HG03103 (cell line): ENCODE results near the gene NUDCD2.
A peak's percentile ranks its signal among the peaks of the same experiment; 100 is the strongest.
"Not testable (repeated sequence)": the region's sequence is repeated elsewhere in the genome, so short reads cannot be mapped to it uniquely, and the experiment has no call there.

Source experiments
- ATAC-seq: cut with Tn5 transposase; IDR thresholded peaks from one replicate; pipeline ENCODE4 v1.9.1; 2021; ENCODE audit warnings: low read depth; ENCODE audit not compliant: unreplicated experiment

NUDCD2 gene

DNA sequence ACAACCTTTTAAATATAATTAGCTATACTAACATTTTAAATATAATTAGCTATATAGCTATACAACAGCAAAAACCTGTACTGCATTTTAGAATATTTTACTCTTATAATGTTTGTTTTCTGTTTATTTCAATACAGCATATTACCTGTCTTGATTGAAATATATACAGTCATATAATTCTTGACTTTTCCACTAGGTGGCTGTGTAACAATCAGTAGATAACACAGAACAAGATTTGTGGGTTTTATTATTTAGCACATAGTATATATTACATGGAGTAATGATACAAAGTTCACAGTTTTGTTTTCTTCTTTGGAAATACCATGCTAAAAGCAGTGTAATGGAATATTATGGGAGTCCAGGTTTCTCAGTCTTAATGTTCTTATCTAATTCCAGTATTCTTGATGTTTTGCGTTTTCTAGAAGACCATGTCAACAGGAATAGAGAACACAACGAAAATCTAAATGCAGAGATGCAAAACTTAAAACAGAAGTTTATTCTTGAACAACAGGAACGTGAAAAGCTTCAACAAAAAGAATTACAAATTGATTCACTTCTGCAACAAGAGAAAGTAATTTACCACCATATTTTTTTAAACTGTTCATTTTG lies 13.8 kb upstream of the NUDCD2 start:
- no peak for ATAC-seq

DNA sequence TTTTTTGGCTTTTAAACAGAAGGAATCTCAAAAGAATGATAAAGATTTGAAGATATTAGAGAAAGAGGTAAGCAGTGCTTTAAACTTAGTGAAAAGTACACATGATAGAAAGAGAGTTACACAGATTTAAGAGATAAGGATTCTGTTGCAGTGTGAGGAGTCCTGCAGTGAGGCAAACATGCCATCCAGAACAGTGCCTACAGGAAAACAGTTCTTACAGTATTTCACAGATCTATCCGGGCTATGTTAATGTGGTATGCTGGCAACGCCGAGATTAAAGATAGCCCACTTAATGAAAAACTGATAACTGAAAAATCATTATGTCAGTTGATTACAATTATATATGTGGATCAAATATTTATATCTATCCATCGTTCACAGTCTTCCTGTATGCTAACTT lies 7.8 kb upstream of the NUDCD2 start:
- ATAC-seq = no peak

GRCh38 chr5:163463063-163463435 lies 3.1 kb upstream of the NUDCD2 start:
- ATAC-seq = no peak

DNA sequence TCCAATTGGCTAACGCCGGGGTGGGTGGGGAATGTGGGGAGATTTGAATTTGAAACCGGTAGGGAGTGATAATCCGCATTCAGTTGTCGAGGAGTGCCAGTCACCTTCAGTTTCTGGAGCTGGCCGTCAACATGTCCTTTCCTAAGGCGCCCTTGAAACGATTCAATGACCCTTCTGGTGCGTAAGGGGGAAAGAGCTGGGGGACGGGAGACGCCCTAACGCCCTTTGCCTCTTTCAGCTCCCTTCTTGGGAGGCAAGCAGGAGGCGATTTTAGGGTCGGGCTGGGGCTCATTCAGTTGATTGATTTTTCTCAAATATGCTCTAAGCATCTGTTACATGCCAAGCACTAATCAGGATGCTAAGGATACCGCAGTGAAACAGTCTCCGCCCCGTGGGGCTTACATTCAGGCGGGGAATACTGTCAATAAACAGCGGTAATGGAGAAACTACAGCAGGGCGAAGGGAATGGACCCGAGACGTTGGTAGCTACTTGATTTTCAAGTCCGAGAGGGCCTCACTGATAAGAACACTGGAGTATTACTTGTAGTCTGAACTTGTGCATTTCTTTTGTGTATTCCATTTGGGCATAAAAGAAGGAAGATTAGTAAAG lies 765 bp upstream of the NUDCD2 start, which contains the start of gene HMMR:
TSS of gene HMMR (plus strand) at position 71 of the 610 bp plus-strand sequence. CDS start at position 132, 61 bp downstream.
- no peak for ATAC-seq

- peak; percentile 3 for ATAC-seq
These were observed 462 bp downstream of the NUDCD2 start for GRCh38 chr5:163459462-163459818.

DNA sequence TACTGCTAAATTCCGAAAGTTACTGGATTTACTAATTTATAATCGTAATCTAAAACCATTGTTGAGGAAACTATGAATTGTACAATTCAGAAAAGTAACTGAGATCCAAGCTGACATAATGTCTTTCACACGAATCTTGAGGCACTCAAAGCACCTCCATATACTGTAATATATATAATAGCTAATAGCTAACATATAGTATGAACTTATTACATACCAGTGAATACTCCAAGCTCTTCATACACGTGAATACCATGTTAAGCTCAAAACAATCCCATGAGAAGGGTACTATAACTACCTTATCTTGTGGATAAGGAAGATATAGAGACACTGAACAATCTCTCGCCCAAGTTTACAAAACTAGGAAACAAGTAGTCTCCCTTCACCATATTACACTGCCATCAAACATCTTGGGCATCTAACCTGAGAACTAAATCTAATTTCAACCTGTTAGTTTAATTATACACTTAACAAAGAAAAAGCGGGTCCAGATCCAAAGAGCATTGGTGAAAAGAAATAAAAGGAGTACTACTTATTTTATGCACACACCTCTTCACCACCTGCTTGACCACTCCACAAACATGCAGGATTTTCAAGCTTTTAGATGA lies 1.0 kb downstream of the NUDCD2 start:
- ATAC-seq = no peak

DNA sequence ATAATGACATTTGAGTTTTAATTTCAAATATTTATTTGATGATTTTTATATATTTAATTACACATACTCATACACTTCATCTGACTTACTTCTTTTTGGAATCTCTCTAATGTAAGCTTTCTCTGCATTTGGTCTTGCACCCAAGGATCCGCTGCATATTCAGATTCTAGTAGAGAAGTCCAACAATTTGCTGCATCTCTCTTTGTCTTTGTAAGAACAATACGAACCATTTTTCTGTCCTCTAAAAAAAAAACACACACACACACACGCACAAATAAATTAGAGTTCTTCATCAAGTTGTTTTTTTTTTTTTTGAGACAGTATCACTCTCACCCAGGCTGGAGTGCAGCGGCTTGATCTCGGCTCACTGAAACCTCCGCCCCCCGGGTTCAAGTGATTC lies 3.1 kb downstream of the NUDCD2 start:
- ATAC-seq = no peak

GRCh38 chr5:163456029-163456589 lies 3.8 kb downstream of the NUDCD2 start:
- no peak for ATAC-seq

DNA sequence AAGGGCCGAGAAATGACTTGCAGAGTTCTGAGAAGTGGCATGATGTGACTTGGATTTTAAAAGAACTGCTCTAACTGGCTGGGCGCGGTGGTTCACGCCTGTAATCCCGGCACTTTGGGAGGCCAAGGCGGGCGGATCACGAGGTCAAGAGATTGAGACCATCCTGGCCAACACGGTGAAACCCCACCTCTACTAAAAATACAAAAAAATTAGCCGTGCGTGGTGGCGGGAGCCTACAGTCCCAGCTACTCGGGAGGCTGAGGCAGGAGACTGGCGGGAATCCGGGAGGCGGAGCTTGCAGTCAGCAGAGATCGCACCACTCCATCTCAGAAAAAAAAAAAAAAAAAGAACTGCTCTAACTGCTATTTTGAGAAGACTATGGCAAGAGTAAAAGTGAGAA lies 4.5 kb downstream of the NUDCD2 start:
- not testable (repeated sequence) for ATAC-seq

DNA sequence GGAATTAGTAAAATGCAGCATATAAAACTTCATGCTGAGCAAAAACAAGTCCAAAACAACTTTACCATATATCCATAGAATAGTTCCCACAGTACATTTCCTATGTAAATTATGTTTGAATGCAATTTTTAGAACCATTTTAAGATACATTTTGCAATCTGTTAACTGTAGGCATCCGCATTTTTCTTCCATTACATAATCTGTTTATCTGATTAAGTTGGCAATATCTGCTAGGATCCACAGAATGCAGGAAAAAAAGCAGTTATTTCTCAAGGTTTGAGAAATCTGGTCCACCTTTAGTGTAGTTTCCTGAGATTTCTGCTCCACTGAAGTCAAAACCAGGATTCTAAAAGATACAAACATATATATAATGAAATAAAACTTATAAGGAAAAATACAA lies 6.2 kb downstream of the NUDCD2 start:
- ATAC-seq = no peak

GRCh38 chr5:163451489-163451888 lies 8.4 kb downstream of the NUDCD2 start:
- no peak for ATAC-seq

DNA sequence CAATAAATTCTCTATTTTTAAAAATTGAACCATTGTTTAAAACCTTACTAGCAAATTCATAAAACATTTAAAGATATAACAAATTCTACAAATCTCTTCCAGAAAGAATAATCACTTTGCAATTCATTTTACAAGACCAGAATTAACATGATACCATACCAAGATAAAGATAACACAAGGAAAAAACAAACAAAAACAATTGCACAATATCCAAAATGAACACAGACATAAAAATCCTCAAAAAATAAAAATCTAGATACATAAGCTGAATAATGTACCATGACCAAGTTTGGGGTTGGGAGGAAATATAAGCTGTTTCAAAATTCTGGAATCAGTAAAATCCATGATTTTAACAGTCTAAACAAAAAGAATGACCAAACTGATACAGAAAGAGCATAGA lies 11.4 kb downstream of the NUDCD2 start:
- no peak for ATAC-seq

GRCh38 chr5:163447875-163448274 lies 12.0 kb downstream of the NUDCD2 start:
- ATAC-seq = no peak

DNA sequence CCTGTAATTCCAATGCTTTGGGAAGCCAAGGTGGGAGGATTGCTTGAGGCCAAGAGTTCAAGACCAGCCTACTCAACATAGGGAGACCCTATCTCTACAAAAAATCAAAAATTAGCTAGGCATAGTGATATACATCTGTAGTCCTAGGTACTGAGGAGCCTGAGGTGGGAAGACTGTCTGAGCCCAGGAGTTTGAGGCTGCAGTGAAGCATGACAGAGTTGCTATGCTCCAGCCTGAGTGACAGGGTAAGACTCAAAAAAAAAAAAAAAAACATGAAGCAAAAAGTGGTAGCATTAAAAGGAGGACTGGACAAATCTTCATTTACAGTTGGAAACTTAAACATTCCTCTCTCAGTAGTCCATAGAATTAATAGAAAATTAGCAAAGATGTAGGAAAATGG lies 12.7 kb downstream of the NUDCD2 start:
- no peak for ATAC-seq

GRCh38 chr5:163445345-163445744 lies 14.6 kb downstream of the NUDCD2 start:
- no peak for ATAC-seq

GRCh38 chr5:163444526-163444925 lies 15.4 kb downstream of the NUDCD2 start:
- ATAC-seq = no peak

DNA sequence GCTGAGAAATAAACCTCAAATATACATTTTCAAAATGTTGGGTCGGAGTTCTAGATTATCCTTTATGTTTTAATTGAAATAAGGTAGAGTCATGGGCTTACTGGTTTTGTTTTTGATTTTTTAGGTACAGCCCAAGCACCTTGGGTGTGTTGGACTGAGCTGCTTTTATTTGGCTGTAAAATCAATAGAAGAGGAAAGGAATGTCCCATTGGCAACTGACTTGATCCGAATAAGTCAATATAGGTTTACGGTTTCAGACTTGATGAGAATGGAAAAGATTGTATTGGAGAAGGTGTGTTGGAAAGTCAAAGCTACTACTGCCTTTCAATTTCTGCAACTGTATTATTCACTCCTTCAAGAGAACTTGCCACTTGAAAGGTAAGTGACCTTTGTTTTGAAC lies 18.9 kb downstream of the NUDCD2 start:
- no peak for ATAC-seq

GRCh38 chr5:163439092-163439425 lies 20.8 kb downstream of the NUDCD2 start:
- ATAC-seq = no peak

DNA sequence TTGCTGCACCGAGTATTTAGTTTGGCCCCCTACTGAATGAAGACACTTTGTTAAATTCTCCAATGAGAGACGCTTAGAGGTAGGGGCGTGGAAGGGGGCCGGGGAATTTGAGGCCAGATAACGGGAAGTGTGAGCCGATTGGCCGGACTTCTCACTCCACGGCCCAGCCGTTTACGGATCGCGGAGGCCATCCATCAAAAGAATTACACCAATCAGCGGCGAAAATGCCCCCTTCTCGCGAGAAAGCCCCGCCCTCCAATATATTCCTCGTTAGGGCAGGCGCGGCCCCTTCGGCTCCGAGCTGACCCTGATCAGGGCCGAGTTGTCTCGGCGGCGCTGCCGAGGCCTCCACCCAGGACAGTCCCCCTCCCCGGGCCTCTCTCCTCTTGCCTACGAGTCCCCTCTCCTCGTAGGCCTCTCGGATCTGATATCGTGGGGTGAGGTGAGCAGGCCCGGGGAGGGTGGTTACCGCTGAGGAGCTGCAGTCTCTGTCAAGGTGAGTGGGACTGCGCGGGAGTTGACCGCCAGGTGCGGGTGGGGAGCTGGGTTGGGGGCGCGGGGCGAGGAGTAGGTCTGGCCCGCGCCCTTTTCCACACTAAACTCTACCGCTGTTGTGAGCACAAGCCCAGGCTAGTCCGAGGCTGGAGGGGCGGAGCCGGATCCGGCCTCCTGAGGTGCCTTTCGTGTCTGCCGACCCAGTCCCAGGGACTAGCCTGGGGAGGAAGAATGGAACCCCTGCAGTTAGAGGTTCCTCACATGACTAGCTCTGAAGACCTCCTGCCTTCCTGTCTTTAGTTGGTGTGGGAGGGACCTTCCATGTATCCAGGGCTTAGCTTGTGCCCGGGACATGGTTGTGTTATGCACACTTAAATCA lies 22.4 kb downstream of the NUDCD2 start, which contains the start of gene CCNG1:
TSS of gene CCNG1 (plus strand) at position 287 of the 874 bp plus-strand sequence. CDS start 1,662 bp downstream, outside the sequence.
- peak; percentile 96 for ATAC-seq

- no peak for ATAC-seq
These were observed 22.9 kb downstream of the NUDCD2 start for GRCh38 chr5:163437011-163437308.

DNA sequence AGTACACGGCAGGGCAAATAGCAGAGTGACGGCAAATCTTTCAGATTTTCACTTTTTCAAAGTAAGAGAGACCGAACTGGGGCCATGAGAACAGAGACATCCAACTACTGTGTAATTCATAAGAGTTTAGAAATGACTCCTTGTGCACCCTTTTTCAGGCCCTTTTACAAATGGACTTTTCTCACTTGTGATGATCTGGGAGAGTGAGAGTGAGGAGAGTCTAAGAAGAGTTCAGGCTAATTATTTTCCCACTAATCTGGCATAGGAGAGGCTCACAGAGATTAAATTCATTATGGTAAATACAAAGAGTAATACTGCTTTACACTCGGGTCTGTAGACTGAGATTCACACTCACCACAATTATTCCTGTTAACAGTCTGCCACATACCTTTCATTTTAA lies 23.4 kb downstream of the NUDCD2 start:
- ATAC-seq = no peak
